Activated CD8-positive, alpha-beta T cell treated with anti-CD3 and anti-CD28 coated beads for 36 hours (primary cell): ENCODE measurements around the gene RAB11B. TPM values are rescaled to one million over a fixed set of nuclear protein-coding genes. Genes with fewer than 3 reads are reported as not detected.

Source experiments
- ATAC-seq: fragments of 200-7000 bp; cut with Tn5 transposase; one replicate; pipeline ENCODE4 v1.10.0; 2021; ENCODE audit warnings: mild to moderate bottlenecking, moderate library complexity
- CTCF ChIA-PET: fragments of 350-600 bp; sonication (Branson Sonifier 250); formaldehyde crosslinking; loops from one replicate; lab custom pipeline; 2021; ENCODE audit warnings: antibody characterized with exemption; lab: Charles Lee
- POLR2A ChIA-PET: fragments of 350-600 bp; sonication (Branson Sonifier 250); formaldehyde crosslinking; loops from one replicate; lab custom pipeline; 2021; ENCODE audit warnings: antibody characterized with exemption; lab: Charles Lee
- DNase-seq: peaks from one replicate; pipeline ENCODE4 v3.0.0-alpha.2; 2020
- H3K27ac Mint-ChIP-seq: one replicate; pipeline ENCODE4 v1.8.0; 2021; ENCODE audit warnings: mild to moderate bottlenecking, mixed read lengths
- H3K27me3 Mint-ChIP-seq: one replicate; pipeline ENCODE4 v1.8.0; 2021; ENCODE audit warnings: mixed read lengths
- H3K36me3 Mint-ChIP-seq: one replicate; pipeline ENCODE4 v1.8.0; 2021; ENCODE audit warnings: low read depth, mixed read lengths
- H3K4me1 Mint-ChIP-seq: one replicate; pipeline ENCODE4 v1.8.0; 2021; ENCODE audit warnings: low read depth, mixed read lengths
- H3K4me3 Mint-ChIP-seq: one replicate; pipeline ENCODE4 v1.8.0; 2021; ENCODE audit warnings: mild to moderate bottlenecking, moderate library complexity, mixed read lengths
- H3K9me3 Mint-ChIP-seq: one replicate; pipeline ENCODE4 v1.8.0; 2021; ENCODE audit warnings: mixed read lengths
- intact Hi-C: fragments of 100-400 bp; cut with micrococcal nuclease; formaldehyde crosslinking; loops from one replicate; pipeline ENCODE4 v1.10.0; 2022
- total RNA-seq, 2 experiments: library from RNA; stranded (reverse); gene quantifications; one replicate each; pipeline ENCODE4 v1.2.3, GENCODE V29; 2021
- TF ChIP-seq, protein P1 (sequence below): fragments of 200-600 bp; IDR thresholded peaks from one replicate; pipeline ENCODE4 v1.8.0; 2022; ENCODE audit warnings: antibody characterized with exemption, mild to moderate bottlenecking

Gene RAB11B
- total RNA-seq, 2 experiments from 2014 or later = 74.3 to 77.4 TPM

DNA sequence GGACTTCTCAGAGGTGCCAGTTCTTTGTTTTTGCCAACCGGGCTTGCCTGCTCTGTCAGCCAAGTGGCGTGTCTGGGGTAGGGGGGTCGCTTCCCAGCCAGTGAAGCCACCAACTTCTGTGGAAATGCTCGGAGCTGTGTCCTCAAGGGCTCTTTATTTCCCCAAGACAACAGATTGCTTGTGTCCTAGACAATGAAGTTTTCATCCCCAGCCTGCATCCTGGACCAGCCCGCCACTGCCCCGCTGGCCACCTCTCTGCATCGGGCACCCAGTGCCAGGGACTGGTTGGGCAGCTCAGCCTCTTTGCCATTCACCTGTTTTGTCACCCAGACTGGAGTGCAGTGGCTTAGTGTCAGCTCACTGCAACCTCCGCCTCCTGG, 3.7 kb downstream of the RAB11B start:
- Mint-ChIP-seq H3K4me1 (peaks cover 43% of the 10 kb centered on the region), H3K36me3 (peaks cover 2% of the 10 kb centered on the region), H3K4me3 (no peak overlapping the region), H3K27me3 (no peaks in the 10 kb centered on the region), H3K27ac (peak overlapping the region; percentile 30), H3K9me3 (no peaks in the 10 kb centered on the region)
- ATAC-seq (no peak), DNase-seq (no peak)
- ChIA-PET CTCF (interaction anchor here (0.6 to 7.5 kb wide), 4 partner anchors 19 to 187 kb away, joined by 3 to 66 read pairs (median 4); partner anchors contain the start of gene MARCHF2), POLR2A (interaction anchor here (0.7 kb wide), 2 partner anchors 15 to 40 kb away, joined by 3 read pairs; no protein-coding TSS in a partner anchor)
- TF ChIP-seq, protein P1, sequence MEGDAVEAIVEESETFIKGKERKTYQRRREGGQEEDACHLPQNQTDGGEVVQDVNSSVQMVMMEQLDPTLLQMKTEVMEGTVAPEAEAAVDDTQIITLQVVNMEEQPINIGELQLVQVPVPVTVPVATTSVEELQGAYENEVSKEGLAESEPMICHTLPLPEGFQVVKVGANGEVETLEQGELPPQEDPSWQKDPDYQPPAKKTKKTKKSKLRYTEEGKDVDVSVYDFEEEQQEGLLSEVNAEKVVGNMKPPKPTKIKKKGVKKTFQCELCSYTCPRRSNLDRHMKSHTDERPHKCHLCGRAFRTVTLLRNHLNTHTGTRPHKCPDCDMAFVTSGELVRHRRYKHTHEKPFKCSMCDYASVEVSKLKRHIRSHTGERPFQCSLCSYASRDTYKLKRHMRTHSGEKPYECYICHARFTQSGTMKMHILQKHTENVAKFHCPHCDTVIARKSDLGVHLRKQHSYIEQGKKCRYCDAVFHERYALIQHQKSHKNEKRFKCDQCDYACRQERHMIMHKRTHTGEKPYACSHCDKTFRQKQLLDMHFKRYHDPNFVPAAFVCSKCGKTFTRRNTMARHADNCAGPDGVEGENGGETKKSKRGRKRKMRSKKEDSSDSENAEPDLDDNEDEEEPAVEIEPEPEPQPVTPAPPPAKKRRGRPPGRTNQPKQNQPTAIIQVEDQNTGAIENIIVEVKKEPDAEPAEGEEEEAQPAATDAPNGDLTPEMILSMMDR = no peak
- intact Hi-C loops = loop anchor here (5.0 kb wide), 1 partner anchor 42 kb away; no protein-coding TSS in a partner anchor

DNA sequence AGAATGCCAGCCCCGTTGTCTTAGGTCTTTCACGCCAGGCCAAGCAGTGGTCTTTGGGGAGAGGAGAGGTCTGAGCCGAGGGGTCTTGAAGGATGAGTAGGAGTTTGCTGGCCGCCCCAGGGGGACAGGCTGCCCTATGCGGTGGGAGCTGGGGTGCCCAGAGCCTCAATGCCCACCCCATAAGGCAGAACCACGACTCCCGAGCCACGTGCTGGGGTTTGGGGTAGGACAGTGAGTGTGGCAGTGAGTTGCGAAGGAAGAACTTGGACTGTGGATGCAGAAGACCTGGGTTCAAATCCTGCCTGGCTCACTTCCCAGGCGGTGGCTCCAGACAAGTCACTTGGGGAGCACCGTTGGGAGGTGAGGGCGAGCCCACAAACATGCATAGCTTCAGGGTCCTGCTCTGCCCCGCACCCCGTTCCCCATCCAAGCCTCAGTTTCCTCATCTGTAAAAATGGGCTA, 5.5 kb downstream of the RAB11B start:
- H3K36me3 Mint-ChIP-seq = peaks cover 9% of the 10 kb centered on the region

DNA sequence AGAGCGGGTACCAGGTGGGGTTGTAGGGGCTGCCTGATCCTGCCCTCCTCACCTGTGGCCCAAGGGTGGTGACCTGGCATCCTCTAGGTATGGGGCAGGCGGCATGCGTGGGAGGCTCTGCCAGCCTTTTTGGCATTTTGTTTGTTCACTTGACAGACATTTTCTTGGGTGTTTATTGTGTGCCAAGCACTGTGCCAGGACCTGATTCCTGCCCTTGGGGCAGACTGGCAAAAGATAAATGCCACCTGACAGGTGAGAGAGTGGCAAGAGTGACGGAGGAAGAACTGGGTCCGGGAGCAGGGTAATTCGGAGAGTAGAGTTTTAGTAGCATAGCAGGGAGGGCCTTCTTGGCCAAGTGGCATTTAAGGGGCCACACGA, 6.0 kb downstream of the RAB11B start:
- DNase-seq = no peak
- Mint-ChIP-seq H3K36me3 (peaks cover 9% of the 10 kb centered on the region), H3K27me3 (no peaks in the 10 kb centered on the region), H3K27ac (peak overlapping the region; percentile 18), H3K4me3 (no peak overlapping the region), H3K4me1 (peaks cover 37% of the 10 kb centered on the region), H3K9me3 (no peaks in the 10 kb centered on the region)
- no peak for ATAC-seq
- intact Hi-C loops = no loop called here
- POLR2A ChIA-PET = interaction anchor here (0.9 kb wide), 1 partner anchor 19 kb away, joined by 3 read pairs; no protein-coding TSS in a partner anchor
- CTCF ChIA-PET = interaction anchor here (7.5 kb wide), 1 partner anchor 42 kb away, joined by 66 read pairs; no protein-coding TSS in a partner anchor
- TF ChIP-seq, protein P1 = no peak

More for the DNA sequence above, 5.5 kb downstream of the RAB11B start:
- intact Hi-C loops = no loop called here
- ChIA-PET POLR2A (interaction anchor here (0.9 kb wide), 1 partner anchor 19 kb away, joined by 3 read pairs; no protein-coding TSS in a partner anchor), CTCF (interaction anchor here (7.5 kb wide), 1 partner anchor 42 kb away, joined by 66 read pairs; no protein-coding TSS in a partner anchor)
- ATAC-seq (no peak), DNase-seq (no peak)
- no peaks in the 10 kb centered on the region for H3K27me3 Mint-ChIP-seq
- H3K9me3 Mint-ChIP-seq = no peaks in the 10 kb centered on the region
- peaks cover 43% of the 10 kb centered on the region for H3K4me1 Mint-ChIP-seq
- TF ChIP-seq, protein P1 = no peak
- H3K4me3 Mint-ChIP-seq = no peak overlapping the region
- H3K27ac Mint-ChIP-seq = no peak overlapping the region

DNA sequence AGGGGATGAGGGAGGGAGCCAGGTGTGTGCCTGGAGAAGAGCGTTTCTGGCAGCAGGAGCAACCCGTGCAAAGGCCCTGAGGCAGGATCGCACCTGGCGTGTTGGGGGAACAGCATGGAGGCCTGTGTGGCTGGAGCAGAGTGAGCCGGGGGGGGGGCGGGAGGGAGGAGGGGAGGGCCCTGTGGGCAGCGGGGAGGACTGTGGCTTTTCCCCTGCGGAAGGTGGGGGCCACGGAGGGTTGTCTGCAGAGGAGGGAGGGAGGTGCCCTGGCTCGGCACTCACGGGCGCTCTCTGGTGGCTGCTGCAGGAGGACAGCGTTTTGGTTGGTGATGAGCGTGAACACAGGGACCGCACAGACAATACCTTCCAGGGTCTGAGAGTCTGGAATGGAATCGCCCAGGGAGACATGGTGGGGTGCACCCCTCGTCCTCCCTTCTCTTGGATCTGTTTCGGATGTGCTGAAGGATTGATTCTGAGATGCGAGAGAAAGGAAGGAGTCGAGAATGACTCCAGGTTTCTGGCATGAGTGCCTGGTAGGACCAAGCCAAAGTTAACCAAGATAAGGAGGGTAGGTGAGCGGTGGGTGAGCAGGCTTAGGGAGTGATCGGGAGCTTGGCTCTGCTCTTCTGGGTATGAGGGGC, 6.5 kb downstream of the RAB11B start:
- TF ChIP-seq, protein P1 = peak; percentile 87
- CTCF ChIA-PET = interaction anchor here (0.5 to 7.5 kb wide), 5 partner anchors 14 to 61 kb away, joined by 3 to 66 read pairs (median 3); no protein-coding TSS in a partner anchor
- intact Hi-C loops = no loop called here
- H3K4me1 Mint-ChIP-seq = peaks cover 34% of the 10 kb centered on the region
- H3K36me3 Mint-ChIP-seq = peaks cover 9% of the 10 kb centered on the region
- POLR2A ChIA-PET = no interaction called here
- H3K9me3 Mint-ChIP-seq = no peaks in the 10 kb centered on the region
- ATAC-seq (peak; percentile 96), DNase-seq (peak; percentile 89)
- peak overlapping the region; percentile 70 for H3K27ac Mint-ChIP-seq
- H3K4me3 Mint-ChIP-seq = no peak overlapping the region
- H3K27me3 Mint-ChIP-seq = no peaks in the 10 kb centered on the region

DNA sequence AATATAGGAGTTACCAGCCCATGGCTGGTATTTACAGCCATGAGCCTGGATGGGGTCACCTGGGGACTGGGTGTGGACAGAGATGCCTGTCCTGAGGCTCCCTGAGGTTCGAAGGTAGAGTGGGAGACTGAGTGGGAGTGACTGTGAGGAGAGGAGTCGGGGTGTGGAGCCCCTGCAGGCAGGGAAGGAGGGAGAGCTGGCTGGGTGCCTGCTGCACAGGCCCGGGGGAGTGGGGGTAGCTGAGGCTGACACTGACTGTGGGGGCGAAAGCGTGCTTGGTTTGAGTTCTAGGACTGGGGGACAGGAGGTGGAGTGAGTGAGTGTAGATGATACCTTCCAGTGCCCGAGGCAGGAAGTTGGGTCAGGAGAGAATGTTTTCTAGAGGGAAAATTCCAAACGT, 7.1 kb downstream of the RAB11B start:
- intact Hi-C loops = no loop called here
- H3K4me1 Mint-ChIP-seq = peaks cover 28% of the 10 kb centered on the region
- no peak overlapping the region for H3K4me3 Mint-ChIP-seq
- ChIA-PET CTCF (interaction anchor here (0.5 to 5.7 kb wide), 7 partner anchors 13 to 62 kb away, joined by 3 to 46 read pairs (median 3); no protein-coding TSS in a partner anchor), POLR2A (interaction anchor here (1.0 kb wide), 1 partner anchor 35 kb away, joined by 3 read pairs; no protein-coding TSS in a partner anchor)
- DNase-seq (no peak), ATAC-seq (no peak)
- no peaks in the 10 kb centered on the region for H3K9me3 Mint-ChIP-seq
- TF ChIP-seq, protein P1 = no peak
- peaks cover 9% of the 10 kb centered on the region for H3K36me3 Mint-ChIP-seq
- no peaks in the 10 kb centered on the region for H3K27me3 Mint-ChIP-seq
- peak overlapping the region; percentile 70 for H3K27ac Mint-ChIP-seq
